Nephron (organoid): ENCODE measurements around the gene TNNT1.
A peak's percentile ranks its signal among the peaks of the same experiment; 100 is the strongest.

Experiments
- H3K27ac Mint-ChIP-seq, 3 experiments: 2 replicates each; pipeline ENCODE4 v1.8.0; 2020; ENCODE audit warnings: mixed read lengths in 3 of 3, mild to moderate bottlenecking in 2 of 3, moderate library complexity in 1 of 3
- H3K27me3 Mint-ChIP-seq: 2 replicates; pipeline ENCODE4 v1.8.0; 2021; ENCODE audit warnings: low read depth, mild to moderate bottlenecking, moderate library complexity, mixed read lengths
- H3K36me3 Mint-ChIP-seq: 2 replicates; pipeline ENCODE4 v1.8.0; 2020; ENCODE audit warnings: low read depth, mixed read lengths
- H3K4me1 Mint-ChIP-seq: 2 replicates; pipeline ENCODE4 v1.8.0; 2020; ENCODE audit warnings: mixed read lengths
- H3K4me3 Mint-ChIP-seq, 3 experiments: 2 replicates each; pipeline ENCODE4 v1.8.0; 2020; ENCODE audit warnings: mild to moderate bottlenecking in 3 of 3, mixed read lengths in 3 of 3, moderate library complexity in 2 of 3
- H3K9me3 Mint-ChIP-seq: 2 replicates; pipeline ENCODE4 v1.8.0; 2020; ENCODE audit warnings: mixed read lengths
- CTCF ChIP-seq, 3 experiments: fragments of 200-600 bp; sonication (generic); IDR thresholded peaks; one replicate each; pipeline ENCODE4 v1.5.0; 2021; ENCODE audit warnings: antibody characterized with exemption in 3 of 3; ENCODE audit not compliant: unreplicated experiment in 3 of 3

The TNNT1 gene

GRCh38 chr19:55131421-55131820 is 17.6 kb downstream of the TNNT1 start:
- no peaks in the 10 kb centered on the region for H3K36me3 Mint-ChIP-seq
- no peaks in the 10 kb centered on the region for H3K4me1 Mint-ChIP-seq
- no peak overlapping the region for H3K4me3 Mint-ChIP-seq
- H3K27me3 Mint-ChIP-seq = peaks cover 10% of the 10 kb centered on the region
- no peaks in the 10 kb centered on the region for H3K9me3 Mint-ChIP-seq
- TF ChIP-seq CTCF (IDR thresholded peaks at IDR 0.05; ENCODE audit: unreplicated experiment in 3 of 3) = no peak
- no peak overlapping the region for H3K27ac Mint-ChIP-seq

DNA sequence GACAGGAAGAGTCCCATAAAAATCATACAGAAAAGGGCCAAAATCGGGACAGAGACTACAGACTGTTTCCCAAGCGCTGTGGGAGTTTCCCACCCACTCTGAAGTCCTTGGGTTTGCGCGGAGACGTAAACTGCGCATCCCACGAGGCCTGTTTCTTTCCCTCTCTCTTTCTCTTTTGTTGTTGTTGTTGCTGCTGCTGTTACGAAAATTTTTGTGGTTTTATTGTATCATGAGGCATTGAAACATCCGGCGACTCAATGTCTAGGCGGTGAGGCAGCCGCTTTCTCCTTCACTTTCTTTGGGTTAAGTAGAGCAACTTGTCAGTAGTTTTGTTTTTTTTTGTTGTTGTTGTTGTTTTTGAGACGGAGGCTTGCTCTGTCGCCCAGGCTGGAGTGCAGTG is 30.0 kb downstream of the TNNT1 start:
- H3K27me3 Mint-ChIP-seq = no peaks in the 10 kb centered on the region
- H3K27ac Mint-ChIP-seq = peak overlapping the region in 2 of 3 experiments; percentile 93 to 94
- H3K36me3 Mint-ChIP-seq = no peaks in the 10 kb centered on the region
- no peaks in the 10 kb centered on the region for H3K9me3 Mint-ChIP-seq
- no peak for TF ChIP-seq CTCF (IDR thresholded peaks at IDR 0.05; ENCODE audit: unreplicated experiment in 3 of 3)
- peaks cover 21% of the 10 kb centered on the region for H3K4me1 Mint-ChIP-seq
- H3K4me3 Mint-ChIP-seq = peak overlapping the region; percentile 95 to 97 (median 95)

DNA sequence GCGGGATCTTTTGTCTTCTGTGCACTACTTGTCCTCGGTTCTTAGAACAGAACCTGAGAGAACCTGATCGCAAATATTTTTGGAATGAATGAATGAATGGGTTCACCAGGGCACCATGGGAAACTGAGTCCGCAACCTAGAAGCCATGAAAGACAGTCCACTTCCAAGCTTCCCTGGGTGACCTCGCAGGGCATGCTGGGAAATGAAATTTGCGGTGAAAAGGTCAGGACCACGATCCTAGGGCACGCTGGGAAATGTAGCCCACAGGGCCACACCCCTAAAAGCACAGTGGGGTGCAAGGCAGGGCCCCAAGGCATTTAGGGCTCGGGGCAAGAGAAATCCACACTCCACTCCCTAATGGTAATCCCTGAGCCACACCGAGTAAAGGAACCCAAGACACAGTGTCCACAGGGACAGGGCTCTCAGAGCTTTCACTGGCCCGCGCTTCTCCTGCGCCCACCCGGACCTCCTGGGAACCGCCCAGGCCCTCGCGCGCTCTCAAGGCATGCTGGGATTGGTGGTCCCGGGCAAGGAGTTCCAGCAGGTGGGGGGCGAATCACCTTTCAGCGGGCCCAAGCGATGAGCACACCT is 30.5 kb downstream of the TNNT1 start:
- TF ChIP-seq CTCF (IDR thresholded peaks at IDR 0.05; ENCODE audit: unreplicated experiment in 3 of 3) = no peak
- H3K4me1 Mint-ChIP-seq = peaks cover 25% of the 10 kb centered on the region
- H3K27ac Mint-ChIP-seq = peak overlapping the region; percentile 82 to 94 (median 93)
- no peaks in the 10 kb centered on the region for H3K27me3 Mint-ChIP-seq
- H3K36me3 Mint-ChIP-seq = no peaks in the 10 kb centered on the region
- H3K9me3 Mint-ChIP-seq = no peaks in the 10 kb centered on the region
- peak overlapping the region; percentile 95 to 97 (median 95) for H3K4me3 Mint-ChIP-seq

DNA sequence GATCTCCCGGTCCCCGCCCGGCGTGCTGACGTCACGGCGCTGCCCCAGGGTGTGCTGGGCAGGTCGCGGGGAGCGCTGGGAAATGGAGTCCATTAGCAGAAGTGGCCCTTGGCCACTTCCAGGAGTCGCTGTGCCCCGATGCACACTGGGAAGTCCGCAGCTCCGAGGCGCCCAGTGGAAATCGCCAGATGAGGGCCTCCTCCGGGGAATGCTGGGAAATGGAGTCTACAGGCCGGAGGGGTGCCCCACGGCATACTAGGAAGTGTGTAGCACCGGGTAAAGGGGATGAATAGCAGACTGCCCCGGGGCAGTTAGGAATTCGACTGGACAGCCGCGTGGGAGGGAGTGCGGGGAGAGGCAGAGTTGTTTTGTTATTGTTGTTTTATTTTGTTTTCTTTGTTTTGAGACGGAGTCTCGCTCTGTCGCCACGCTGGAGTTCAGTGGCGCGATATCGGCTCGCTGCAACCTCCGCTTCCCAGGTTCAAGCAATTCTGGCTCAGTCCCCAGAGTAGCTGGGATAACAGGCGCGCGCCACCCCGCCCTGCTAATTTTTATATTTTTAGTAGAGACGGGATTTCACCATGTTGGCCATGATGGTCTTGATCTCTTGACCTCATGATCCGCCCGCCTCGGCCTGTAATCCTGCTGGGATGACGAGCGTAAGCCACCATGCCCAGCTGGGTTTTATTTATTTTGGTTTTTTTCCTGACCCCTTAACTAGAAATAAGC is 31.2 kb downstream of the TNNT1 start:
- Mint-ChIP-seq H3K36me3 (no peaks in the 10 kb centered on the region), H3K27me3 (no peaks in the 10 kb centered on the region), H3K9me3 (no peaks in the 10 kb centered on the region), H3K27ac (peak overlapping the region; percentile 82 to 94 (median 93)), H3K4me1 (peaks cover 26% of the 10 kb centered on the region), H3K4me3 (peak overlapping the region; percentile 95 to 97 (median 95))
- TF ChIP-seq CTCF (IDR thresholded peaks at IDR 0.05; ENCODE audit: unreplicated experiment in 3 of 3) = no peak

DNA sequence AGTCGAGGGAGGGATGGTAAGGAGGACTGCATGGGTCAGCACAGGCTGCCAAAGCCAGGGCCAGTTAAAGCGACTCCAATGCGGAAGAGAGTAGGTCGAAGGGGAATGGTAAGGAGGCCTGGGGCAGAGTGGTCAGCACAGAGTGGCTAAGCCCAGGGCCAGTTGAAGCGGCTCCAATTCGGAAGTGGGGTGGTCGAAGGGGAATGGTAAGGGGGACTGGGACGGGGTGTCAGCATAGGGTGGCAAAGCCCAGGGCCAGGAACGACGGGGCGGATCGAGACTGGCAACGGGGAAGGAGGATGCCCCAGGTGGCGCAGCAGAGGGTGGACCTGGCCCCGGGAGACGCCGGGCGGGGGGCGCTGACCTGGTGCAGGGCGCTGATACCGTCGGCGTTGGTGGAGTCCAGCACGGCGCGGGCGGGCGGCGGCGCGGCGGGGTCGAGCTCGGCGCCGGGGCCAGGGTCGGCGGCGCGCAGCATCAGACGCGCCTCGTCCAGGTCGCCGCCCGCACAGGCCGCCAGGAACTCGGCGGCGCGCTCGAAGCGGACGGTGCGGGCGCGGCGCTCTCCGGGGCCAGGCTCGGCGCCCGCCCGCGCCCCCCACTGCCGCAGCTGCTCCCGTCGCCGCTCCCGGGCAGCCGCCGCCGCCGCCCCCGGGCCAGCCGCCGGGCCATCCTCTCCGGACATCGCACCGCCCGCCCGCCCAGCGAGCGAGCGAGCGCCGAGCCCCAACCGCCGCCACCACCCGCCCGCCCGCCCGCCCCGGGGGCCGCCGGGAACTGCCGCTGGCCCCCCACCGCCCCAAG is 31.9 kb downstream of the TNNT1 start, which contains the start of gene PPP1R12C:
Gene PPP1R12C (minus strand): TSS at position 779 of the 804 bp plus-strand sequence. CDS start 94 bp downstream, at position 685.
- H3K36me3 Mint-ChIP-seq = no peaks in the 10 kb centered on the region
- peak within 1 kb of the TSS; percentile 82 to 94 (median 93) for H3K27ac Mint-ChIP-seq
- H3K27me3 Mint-ChIP-seq = no peaks in the 10 kb centered on the region
- peaks cover 26% of the 10 kb centered on the region for H3K4me1 Mint-ChIP-seq
- no peaks in the 10 kb centered on the region for H3K9me3 Mint-ChIP-seq
- TF ChIP-seq CTCF (IDR thresholded peaks at IDR 0.05; ENCODE audit: unreplicated experiment in 3 of 3) = no peak
- peak within 1 kb of the TSS; percentile 96 to 97 (median 97) for H3K4me3 Mint-ChIP-seq
